HepG2 (cell line): ENCODE measurements around the gene MAEA. TPM values are rescaled to one million over a fixed set of nuclear protein-coding genes. Genes with fewer than 3 reads are reported as not detected.

ENCODE experiments used
- NFRKB ChIP-seq: fragments of 450-650 bp; IDR thresholded peaks from 2 replicates; pipeline ENCODE4 v1.6.1; 2017
- ZNF124 ChIP-seq: sonication (generic); formaldehyde crosslinking; IDR thresholded peaks from 2 replicates; pipeline ENCODE4 v1.4.0; 2020; ENCODE audit warnings: missing genetic modification reagents
- ZNF253 ChIP-seq: sonication (generic); formaldehyde crosslinking; IDR thresholded peaks from 2 replicates; pipeline ENCODE4 v1.8.0; 2022; ENCODE audit warnings: mild to moderate bottlenecking, missing genetic modification reagents, borderline replicate concordance
- ZNF326 ChIP-seq: sonication (generic); formaldehyde crosslinking; IDR thresholded peaks from 2 replicates; pipeline ENCODE4 v1.4.0; 2020; ENCODE audit warnings: missing genetic modification reagents, borderline replicate concordance
- polyA plus RNA-seq, 8 experiments: library from polyadenylated mRNA; depleted of rRNA in 3 of 8; stranded (reverse) in 7 of 8; unstranded in 1 of 8; fragments of >200 nt; fragmentation: Illumina TruSeq in 4 of 8; extraction: Trizol in 4 of 8; gene quantifications; 2 replicates each; pipeline versions ENCODE4 v1.2.1 to v1.2.3, GENCODE V29; 2011 to 2016; ENCODE audit warnings: low read depth in 4 of 8, missing spikeins in 1 of 8, mixed read lengths in 1 of 8; ENCODE audit not compliant: insufficient read depth in 1 of 8
- total RNA-seq, 5 experiments: library from RNA; depleted of rRNA; stranded (reverse); fragments of >200 nt; fragmentation: Illumina TruSeq; extraction: Trizol; gene quantifications; 2 replicates each; pipeline ENCODE4 v1.2.3, GENCODE V29; 2016; ENCODE audit warnings: low read depth in 1 of 5
- TF ChIP-seq, protein P1 (sequence below), 2 experiments: sonication (generic) in 1 of 2; formaldehyde crosslinking in 1 of 2; IDR thresholded peaks; 2 replicates each; pipeline versions ENCODE4 v1.6.1 to v1.9.0; 2014 to 2022; ENCODE audit warnings: antibody characterized with exemption in 1 of 2, borderline replicate concordance in 1 of 2, inconsistent platforms in 1 of 2, low read depth in 1 of 2, missing genetic modification reagents in 1 of 2
- TF ChIP-seq, protein P2 (sequence below): sonication (generic); formaldehyde crosslinking; IDR thresholded peaks from 2 replicates; pipeline ENCODE4 v1.4.0; 2020; ENCODE audit warnings: missing genetic modification reagents, borderline replicate concordance
- TF ChIP-seq, protein P3 (sequence below): sonication (generic); formaldehyde crosslinking; IDR thresholded peaks from 2 replicates; pipeline ENCODE4 v1.4.0; 2020; ENCODE audit warnings: missing genetic modification reagents, mild to moderate bottlenecking, borderline replicate concordance
- TF ChIP-seq, protein P4 (sequence below): sonication (generic); formaldehyde crosslinking; conservative IDR thresholded peaks from 2 replicates; pipeline ENCODE4 v1.4.0; 2020; ENCODE audit warnings: missing genetic modification reagents
- TF ChIP-seq, protein P5 (sequence below): sonication (generic); formaldehyde crosslinking; IDR thresholded peaks from 2 replicates; pipeline ENCODE4 v1.4.0; 2020; ENCODE audit warnings: missing genetic modification reagents

Gene MAEA
- total and polyA plus RNA-seq, 2 of the 13 experiments (the other 11 are each of a cell fraction or from before 2014, with no cell fraction given): 52.0 to 57.1 TPM

DNA sequence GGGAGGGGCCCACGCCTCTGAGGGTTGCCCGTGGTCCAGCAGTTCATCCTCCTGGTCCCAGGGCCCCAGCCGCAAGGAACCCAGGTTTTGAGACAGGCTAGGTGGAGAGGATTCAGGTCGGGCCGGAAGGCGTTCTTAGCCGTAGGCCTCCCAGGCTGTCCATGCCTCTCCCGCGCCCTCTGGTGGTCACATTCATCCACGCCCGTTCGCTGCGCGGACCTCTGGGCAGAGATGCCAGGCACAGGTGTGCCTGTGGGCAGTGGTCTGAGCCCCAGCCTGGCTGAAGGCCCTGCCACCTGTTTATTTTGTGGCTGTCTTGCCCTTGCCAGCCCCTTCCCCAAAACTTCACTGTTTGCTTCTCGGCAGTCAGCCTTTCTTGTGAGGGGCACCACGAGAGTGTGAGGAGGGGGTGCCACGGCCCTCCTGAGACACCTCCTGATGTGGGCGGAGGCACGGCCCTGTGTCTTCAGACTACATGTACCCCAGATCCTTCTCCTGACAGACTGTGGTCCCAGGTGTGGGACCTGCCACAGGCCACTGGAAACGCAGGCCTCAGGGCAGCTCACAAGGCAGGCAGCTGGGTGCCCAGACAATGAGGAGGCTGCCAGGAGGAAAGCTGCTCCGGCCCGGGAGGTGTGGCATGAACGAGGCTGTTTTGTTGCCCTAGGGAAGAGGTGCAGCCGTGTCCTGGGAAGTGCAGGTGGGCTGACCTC, 62.3 kb downstream of the MAEA start (continued):
- TF ChIP-seq, protein P1, sequence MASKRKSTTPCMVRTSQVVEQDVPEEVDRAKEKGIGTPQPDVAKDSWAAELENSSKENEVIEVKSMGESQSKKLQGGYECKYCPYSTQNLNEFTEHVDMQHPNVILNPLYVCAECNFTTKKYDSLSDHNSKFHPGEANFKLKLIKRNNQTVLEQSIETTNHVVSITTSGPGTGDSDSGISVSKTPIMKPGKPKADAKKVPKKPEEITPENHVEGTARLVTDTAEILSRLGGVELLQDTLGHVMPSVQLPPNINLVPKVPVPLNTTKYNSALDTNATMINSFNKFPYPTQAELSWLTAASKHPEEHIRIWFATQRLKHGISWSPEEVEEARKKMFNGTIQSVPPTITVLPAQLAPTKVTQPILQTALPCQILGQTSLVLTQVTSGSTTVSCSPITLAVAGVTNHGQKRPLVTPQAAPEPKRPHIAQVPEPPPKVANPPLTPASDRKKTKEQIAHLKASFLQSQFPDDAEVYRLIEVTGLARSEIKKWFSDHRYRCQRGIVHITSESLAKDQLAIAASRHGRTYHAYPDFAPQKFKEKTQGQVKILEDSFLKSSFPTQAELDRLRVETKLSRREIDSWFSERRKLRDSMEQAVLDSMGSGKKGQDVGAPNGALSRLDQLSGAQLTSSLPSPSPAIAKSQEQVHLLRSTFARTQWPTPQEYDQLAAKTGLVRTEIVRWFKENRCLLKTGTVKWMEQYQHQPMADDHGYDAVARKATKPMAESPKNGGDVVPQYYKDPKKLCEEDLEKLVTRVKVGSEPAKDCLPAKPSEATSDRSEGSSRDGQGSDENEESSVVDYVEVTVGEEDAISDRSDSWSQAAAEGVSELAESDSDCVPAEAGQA (IDR thresholded peaks at IDR 0.05; ENCODE audit: low read depth): no peak
- TF ChIP-seq, protein P1 (CRISPR knock-in tag; IDR thresholded peaks at IDR 0.05; ENCODE audit: borderline replicate concordance): no peak
- no peak for TF ChIP-seq ZNF253
- TF ChIP-seq, protein P2, sequence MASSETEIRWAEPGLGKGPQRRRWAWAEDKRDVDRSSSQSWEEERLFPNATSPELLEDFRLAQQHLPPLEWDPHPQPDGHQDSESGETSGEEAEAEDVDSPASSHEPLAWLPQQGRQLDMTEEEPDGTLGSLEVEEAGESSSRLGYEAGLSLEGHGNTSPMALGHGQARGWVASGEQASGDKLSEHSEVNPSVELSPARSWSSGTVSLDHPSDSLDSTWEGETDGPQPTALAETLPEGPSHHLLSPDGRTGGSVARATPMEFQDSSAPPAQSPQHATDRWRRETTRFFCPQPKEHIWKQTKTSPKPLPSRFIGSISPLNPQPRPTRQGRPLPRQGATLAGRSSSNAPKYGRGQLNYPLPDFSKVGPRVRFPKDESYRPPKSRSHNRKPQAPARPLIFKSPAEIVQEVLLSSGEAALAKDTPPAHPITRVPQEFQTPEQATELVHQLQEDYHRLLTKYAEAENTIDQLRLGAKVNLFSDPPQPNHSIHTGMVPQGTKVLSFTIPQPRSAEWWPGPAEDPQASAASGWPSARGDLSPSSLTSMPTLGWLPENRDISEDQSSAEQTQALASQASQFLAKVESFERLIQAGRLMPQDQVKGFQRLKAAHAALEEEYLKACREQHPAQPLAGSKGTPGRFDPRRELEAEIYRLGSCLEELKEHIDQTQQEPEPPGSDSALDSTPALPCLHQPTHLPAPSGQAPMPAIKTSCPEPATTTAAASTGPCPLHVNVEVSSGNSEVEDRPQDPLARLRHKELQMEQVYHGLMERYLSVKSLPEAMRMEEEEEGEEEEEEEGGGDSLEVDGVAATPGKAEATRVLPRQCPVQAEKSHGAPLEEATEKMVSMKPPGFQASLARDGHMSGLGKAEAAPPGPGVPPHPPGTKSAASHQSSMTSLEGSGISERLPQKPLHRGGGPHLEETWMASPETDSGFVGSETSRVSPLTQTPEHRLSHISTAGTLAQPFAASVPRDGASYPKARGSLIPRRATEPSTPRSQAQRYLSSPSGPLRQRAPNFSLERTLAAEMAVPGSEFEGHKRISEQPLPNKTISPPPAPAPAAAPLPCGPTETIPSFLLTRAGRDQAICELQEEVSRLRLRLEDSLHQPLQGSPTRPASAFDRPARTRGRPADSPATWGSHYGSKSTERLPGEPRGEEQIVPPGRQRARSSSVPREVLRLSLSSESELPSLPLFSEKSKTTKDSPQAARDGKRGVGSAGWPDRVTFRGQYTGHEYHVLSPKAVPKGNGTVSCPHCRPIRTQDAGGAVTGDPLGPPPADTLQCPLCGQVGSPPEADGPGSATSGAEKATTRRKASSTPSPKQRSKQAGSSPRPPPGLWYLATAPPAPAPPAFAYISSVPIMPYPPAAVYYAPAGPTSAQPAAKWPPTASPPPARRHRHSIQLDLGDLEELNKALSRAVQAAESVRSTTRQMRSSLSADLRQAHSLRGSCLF (CRISPR knock-in tag): no peak
- TF ChIP-seq NFRKB: no peak
- TF ChIP-seq ZNF124 (CRISPR knock-in tag): 0 out of 2 replicates have a peak, but pooled peaks have one; percentile 46
- TF ChIP-seq, protein P3, sequence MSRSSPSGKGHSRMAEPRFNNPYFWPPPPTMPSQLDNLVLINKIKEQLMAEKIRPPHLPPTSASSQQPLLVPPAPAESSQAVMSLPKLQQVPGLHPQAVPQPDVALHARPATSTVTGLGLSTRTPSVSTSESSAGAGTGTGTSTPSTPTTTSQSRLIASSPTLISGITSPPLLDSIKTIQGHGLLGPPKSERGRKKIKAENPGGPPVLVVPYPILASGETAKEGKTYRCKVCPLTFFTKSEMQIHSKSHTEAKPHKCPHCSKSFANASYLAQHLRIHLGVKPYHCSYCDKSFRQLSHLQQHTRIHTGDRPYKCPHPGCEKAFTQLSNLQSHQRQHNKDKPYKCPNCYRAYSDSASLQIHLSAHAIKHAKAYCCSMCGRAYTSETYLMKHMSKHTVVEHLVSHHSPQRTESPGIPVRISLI (CRISPR knock-in tag): no peak
- TF ChIP-seq ZNF326 (CRISPR knock-in tag): no peak
- TF ChIP-seq, protein P4, sequence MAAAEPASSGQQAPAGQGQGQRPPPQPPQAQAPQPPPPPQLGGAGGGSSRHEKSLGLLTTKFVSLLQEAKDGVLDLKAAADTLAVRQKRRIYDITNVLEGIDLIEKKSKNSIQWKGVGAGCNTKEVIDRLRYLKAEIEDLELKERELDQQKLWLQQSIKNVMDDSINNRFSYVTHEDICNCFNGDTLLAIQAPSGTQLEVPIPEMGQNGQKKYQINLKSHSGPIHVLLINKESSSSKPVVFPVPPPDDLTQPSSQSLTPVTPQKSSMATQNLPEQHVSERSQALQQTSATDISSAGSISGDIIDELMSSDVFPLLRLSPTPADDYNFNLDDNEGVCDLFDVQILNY (CRISPR knock-in tag): no peak
- TF ChIP-seq, protein P5, sequence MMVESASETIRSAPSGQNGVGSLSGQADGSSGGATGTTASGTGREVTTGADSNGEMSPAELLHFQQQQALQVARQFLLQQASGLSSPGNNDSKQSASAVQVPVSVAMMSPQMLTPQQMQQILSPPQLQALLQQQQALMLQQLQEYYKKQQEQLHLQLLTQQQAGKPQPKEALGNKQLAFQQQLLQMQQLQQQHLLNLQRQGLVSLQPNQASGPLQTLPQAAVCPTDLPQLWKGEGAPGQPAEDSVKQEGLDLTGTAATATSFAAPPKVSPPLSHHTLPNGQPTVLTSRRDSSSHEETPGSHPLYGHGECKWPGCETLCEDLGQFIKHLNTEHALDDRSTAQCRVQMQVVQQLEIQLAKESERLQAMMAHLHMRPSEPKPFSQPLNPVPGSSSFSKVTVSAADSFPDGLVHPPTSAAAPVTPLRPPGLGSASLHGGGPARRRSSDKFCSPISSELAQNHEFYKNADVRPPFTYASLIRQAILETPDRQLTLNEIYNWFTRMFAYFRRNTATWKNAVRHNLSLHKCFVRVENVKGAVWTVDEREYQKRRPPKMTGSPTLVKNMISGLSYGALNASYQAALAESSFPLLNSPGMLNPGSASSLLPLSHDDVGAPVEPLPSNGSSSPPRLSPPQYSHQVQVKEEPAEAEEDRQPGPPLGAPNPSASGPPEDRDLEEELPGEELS (CRISPR knock-in tag): no peak
